Measurements from ENCODE around the gene HOPX.
A peak's percentile ranks its signal among the peaks of the same experiment; 100 is the strongest.
"Not testable (repeated sequence)": the region's sequence is repeated elsewhere in the genome, so short reads cannot be mapped to it uniquely, and the experiment has no call there.

The HOPX gene

DNA sequence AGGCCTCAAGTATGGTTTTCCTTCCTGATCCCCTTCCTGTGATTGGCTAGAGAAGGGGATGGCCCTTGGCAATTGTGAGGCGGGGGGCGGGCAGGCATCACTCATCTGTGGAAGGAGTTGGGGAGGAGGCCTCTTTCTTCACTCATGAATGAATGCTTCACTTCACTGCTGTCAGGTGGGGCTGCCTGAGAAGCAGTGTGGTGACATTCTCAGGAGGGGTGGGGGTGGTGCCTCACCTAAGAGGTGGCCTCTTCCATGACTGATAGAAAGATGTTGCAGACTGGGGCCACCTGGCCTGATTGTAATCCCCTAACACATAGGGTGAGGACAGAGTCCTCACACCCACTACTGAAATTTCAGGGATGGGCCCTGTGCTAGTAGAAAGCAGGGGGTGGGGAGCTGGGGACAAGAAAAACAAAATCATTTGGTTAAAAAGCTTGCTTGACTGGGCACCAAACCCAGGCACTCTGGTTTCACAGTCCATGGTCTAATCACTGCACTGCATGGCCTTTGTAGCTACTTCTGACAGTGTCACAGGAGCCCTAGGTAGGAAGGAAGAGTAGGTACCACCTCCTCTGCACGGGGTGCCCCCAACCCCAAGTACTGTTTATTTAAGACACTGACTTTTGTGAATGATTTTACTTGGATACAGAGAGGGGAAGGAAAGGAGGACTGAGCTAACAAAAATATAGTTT lies 5.6 kb upstream of the HOPX start:
- Histone ChIP-seq H3K27me3 (ENCODE audit: low read depth, low read length) (no peaks in the 10 kb centered on the region), H3K27ac (ENCODE audit: low read length) (no peak overlapping the region), H3K36me3 (ENCODE audit: control insufficient read depth in 1 of 2, insufficient read depth in 2 of 2, low read length in 2 of 2) (no peaks in the 10 kb centered on the region), H3K9me3 (ENCODE audit: control insufficient read depth in 1 of 2, low read length in 2 of 2) (no peaks in the 10 kb centered on the region), H3K4me3 (ENCODE audit: low read depth in 1 of 2, low read length in 2 of 2) (no peak overlapping the region), H3K4me1 (ENCODE audit: control insufficient read depth in 1 of 2, insufficient read depth in 2 of 2, low read length in 2 of 2) (peaks cover 0 to 3% of the 10 kb centered on the region in 2 donors)

DNA sequence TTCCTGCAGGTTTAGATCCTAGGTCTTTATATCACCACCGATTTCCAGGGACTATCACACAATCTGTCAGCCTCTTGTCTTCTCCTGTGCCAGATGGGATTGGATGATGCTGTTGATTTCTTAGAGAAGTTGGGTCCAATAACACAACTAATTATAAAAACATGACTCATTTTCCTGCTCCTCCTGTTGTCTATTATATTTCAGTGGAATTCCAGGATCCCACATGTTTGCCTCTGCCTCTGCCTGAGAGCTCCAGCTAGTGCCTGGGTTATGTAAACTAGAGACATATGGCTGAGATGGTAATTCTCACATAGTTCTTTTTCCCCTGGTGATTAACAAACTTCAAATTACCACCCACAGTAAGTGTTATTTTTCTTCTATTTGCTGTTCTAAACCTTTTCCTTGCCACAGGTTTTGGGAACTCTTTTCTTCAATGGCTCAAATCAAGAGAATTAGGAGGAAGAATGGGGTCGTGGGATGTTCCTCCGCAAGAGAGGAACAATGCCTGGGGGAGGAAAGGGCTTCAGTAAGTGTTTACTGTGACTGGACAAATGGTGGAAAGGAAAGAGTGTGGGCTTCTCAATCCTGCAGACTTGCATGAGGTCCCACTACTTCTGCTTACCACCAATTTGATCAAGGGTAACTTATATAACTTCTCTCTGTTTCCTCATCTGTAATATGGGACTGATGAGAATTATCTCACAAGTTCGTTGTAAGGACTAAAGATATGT lies 3.4 kb upstream of the HOPX start:
- no peaks in the 10 kb centered on the region for H3K36me3 ChIP-seq (ENCODE audit: control insufficient read depth in 1 of 2, insufficient read depth in 2 of 2, low read length in 2 of 2)
- H3K27ac ChIP-seq (ENCODE audit: low read length), result no peak overlapping the region

GRCh38 chr4:56683455-56683854 lies 2.4 kb upstream of the HOPX start:
- H3K27ac ChIP-seq (ENCODE audit: low read length), result no peak overlapping the region

More for the DNA sequence above, 3.4 kb upstream of the HOPX start:
- Histone ChIP-seq H3K27me3 (ENCODE audit: low read depth, low read length) (no peaks in the 10 kb centered on the region), H3K9me3 (ENCODE audit: control insufficient read depth in 1 of 2, low read length in 2 of 2) (no peaks in the 10 kb centered on the region), H3K4me1 (ENCODE audit: control insufficient read depth in 1 of 2, insufficient read depth in 2 of 2, low read length in 2 of 2) (peaks cover 4 to 5% of the 10 kb centered on the region in 2 donors), H3K4me3 (ENCODE audit: low read depth in 1 of 2, low read length in 2 of 2) (no peak overlapping the region)

DNA sequence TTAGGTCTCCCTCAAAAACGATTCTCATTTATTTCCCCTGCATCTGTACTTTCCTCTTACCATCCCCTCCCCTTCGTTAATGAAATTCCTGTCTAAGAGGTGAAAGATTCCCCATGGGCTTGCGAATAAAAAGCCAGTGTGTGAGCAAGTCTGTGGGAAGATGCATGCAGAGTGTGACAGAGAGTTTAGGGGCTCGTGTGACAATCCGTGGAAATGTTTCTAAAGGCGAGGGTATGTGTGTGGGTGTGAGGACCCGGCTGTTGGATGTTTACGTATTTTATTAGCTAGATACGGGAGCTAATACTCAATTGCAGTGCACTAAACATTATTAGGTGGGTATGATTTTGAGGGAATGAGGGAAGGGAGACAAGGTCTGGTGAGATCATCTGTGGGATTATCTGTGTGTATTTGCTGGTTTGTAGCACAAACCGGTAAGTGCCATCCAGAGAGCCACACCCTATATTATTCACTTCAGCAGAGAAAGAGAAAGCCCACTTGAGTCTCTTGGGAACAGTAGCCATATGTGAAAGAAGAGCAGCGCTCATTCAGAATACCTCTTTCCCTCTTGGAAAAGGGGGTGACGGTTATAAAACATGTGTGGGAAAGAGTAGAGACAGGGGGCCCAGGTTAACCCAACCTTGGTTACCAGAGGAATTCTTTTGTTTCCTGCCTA lies 893 bp upstream of the HOPX start:
- H3K4me3 ChIP-seq (ENCODE audit: low read depth in 1 of 2, low read length in 2 of 2), result peak overlapping the region in 1 of 2 donors; percentile 43
- peaks cover 4 to 10% of the 10 kb centered on the region in 2 donors for H3K4me1 ChIP-seq (ENCODE audit: control insufficient read depth in 1 of 2, insufficient read depth in 2 of 2, low read length in 2 of 2)
- no peak overlapping the region for H3K27ac ChIP-seq (ENCODE audit: low read length)

More at GRCh38 chr4:56683455-56683854, 2.4 kb upstream of the HOPX start:
- no peaks in the 10 kb centered on the region for H3K36me3 ChIP-seq (ENCODE audit: control insufficient read depth in 1 of 2, insufficient read depth in 2 of 2, low read length in 2 of 2)
- no peak overlapping the region for H3K4me3 ChIP-seq (ENCODE audit: low read depth in 1 of 2, low read length in 2 of 2)
- H3K4me1 ChIP-seq (ENCODE audit: control insufficient read depth in 1 of 2, insufficient read depth in 2 of 2, low read length in 2 of 2), result peaks cover 4 to 5% of the 10 kb centered on the region in 2 donors
- no peaks in the 10 kb centered on the region for H3K27me3 ChIP-seq (ENCODE audit: low read depth, low read length)
- H3K9me3 ChIP-seq (ENCODE audit: control insufficient read depth in 1 of 2, low read length in 2 of 2), result no peaks in the 10 kb centered on the region

DNA sequence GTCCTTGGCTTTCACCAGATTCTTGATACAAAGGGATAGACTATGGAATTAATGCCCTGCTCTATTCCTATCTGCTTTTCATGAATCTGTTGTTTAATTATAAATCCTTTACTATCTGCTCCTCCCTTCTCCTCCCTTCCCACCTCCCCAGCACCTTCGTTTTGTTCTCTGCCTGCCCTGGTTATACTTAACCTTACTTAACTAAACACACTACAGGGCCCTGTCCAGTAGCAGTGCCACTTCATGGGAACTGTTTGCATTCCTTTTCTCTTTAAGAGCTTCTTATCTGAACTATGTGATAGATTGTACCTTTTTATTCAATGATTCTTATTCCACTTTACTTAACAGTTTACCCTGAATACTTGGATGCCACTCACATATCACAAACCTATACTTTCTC lies 830 bp downstream of the HOPX start:
- Histone ChIP-seq H3K4me1 (ENCODE audit: control insufficient read depth in 1 of 2, insufficient read depth in 2 of 2, low read length in 2 of 2) (peaks cover 4 to 10% of the 10 kb centered on the region in 2 donors), H3K9me3 (ENCODE audit: control insufficient read depth in 1 of 2, low read length in 2 of 2) (no peaks in the 10 kb centered on the region), H3K27ac (ENCODE audit: low read length) (no peak overlapping the region), H3K36me3 (ENCODE audit: control insufficient read depth in 1 of 2, insufficient read depth in 2 of 2, low read length in 2 of 2) (no peaks in the 10 kb centered on the region), H3K4me3 (ENCODE audit: low read depth in 1 of 2, low read length in 2 of 2) (no peak overlapping the region), H3K27me3 (ENCODE audit: low read depth, low read length) (no peaks in the 10 kb centered on the region)

More for the DNA sequence above, 893 bp upstream of the HOPX start:
- no peaks in the 10 kb centered on the region for H3K27me3 ChIP-seq (ENCODE audit: low read depth, low read length)
- no peaks in the 10 kb centered on the region for H3K9me3 ChIP-seq (ENCODE audit: control insufficient read depth in 1 of 2, low read length in 2 of 2)
- no peaks in the 10 kb centered on the region for H3K36me3 ChIP-seq (ENCODE audit: control insufficient read depth in 1 of 2, insufficient read depth in 2 of 2, low read length in 2 of 2)

GRCh38 chr4:56677711-56678110 lies 3.4 kb downstream of the HOPX start:
- Histone ChIP-seq H3K27me3 (ENCODE audit: low read depth, low read length) (no peaks in the 10 kb centered on the region), H3K4me1 (ENCODE audit: control insufficient read depth in 1 of 2, insufficient read depth in 2 of 2, low read length in 2 of 2) (peaks cover 4 to 10% of the 10 kb centered on the region in 2 donors), H3K36me3 (ENCODE audit: control insufficient read depth in 1 of 2, insufficient read depth in 2 of 2, low read length in 2 of 2) (no peaks in the 10 kb centered on the region), H3K27ac (ENCODE audit: low read length) (no peak overlapping the region), H3K4me3 (ENCODE audit: low read depth in 1 of 2, low read length in 2 of 2) (no peak overlapping the region), H3K9me3 (ENCODE audit: control insufficient read depth in 1 of 2, low read length in 2 of 2) (no peaks in the 10 kb centered on the region)

DNA sequence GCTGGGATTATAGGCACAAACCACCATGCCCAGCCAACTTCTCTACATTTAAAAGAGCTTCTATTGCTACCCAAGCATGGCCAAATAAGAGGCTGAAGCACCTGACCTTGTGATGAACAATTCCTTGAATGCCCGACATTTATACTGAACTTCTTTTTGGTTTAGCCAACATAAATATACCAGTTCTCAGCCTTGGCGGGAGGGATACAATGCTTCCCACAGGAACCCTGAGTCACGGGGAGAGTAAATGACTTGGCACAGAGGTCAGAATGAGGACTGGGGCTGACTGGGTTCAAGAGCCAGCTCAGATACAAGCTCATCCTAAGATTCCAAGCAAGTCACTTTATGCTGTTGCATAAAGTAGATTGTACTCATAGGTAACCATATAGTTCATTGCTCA lies 6.1 kb downstream of the HOPX start:
- H3K4me1 ChIP-seq (ENCODE audit: control insufficient read depth in 1 of 2, insufficient read depth in 2 of 2, low read length in 2 of 2), result peaks cover 0 to 5% of the 10 kb centered on the region in 2 donors
- no peaks in the 10 kb centered on the region for H3K9me3 ChIP-seq (ENCODE audit: control insufficient read depth in 1 of 2, low read length in 2 of 2)
- H3K27me3 ChIP-seq (ENCODE audit: low read depth, low read length), result no peaks in the 10 kb centered on the region
- no peak overlapping the region for H3K4me3 ChIP-seq (ENCODE audit: low read depth in 1 of 2, low read length in 2 of 2)
- no peaks in the 10 kb centered on the region for H3K36me3 ChIP-seq (ENCODE audit: control insufficient read depth in 1 of 2, insufficient read depth in 2 of 2, low read length in 2 of 2)
- no peak overlapping the region for H3K27ac ChIP-seq (ENCODE audit: low read length)

DNA sequence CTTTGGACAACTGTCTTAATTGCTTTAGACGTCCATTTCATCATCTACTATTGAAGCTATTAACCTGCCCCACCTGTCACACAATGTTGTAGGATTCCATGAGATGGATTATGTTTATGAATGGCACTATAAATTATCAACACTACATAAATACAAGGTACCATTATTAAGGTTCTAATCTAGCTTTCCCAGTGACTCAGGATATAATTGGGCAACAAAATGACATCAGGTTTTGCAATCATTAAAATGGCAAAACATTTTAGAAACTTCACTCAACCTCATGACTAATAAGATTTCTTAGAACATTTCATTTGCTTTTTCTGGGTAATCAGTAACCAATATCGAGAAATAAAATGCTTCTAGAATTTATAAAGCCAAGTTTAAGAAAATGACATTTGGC lies 9.2 kb downstream of the HOPX start:
- Histone ChIP-seq H3K4me3 (ENCODE audit: low read depth in 1 of 2, low read length in 2 of 2) (no peak overlapping the region), H3K36me3 (ENCODE audit: control insufficient read depth in 1 of 2, insufficient read depth in 2 of 2, low read length in 2 of 2) (no peaks in the 10 kb centered on the region), H3K27ac (ENCODE audit: low read length) (no peak overlapping the region), H3K4me1 (ENCODE audit: control insufficient read depth in 1 of 2, insufficient read depth in 2 of 2, low read length in 2 of 2) (no peaks in the 10 kb centered on the region), H3K9me3 (ENCODE audit: control insufficient read depth in 1 of 2, low read length in 2 of 2) (peaks cover 0 to 5% of the 10 kb centered on the region in 2 donors), H3K27me3 (ENCODE audit: low read depth, low read length) (no peaks in the 10 kb centered on the region)

DNA sequence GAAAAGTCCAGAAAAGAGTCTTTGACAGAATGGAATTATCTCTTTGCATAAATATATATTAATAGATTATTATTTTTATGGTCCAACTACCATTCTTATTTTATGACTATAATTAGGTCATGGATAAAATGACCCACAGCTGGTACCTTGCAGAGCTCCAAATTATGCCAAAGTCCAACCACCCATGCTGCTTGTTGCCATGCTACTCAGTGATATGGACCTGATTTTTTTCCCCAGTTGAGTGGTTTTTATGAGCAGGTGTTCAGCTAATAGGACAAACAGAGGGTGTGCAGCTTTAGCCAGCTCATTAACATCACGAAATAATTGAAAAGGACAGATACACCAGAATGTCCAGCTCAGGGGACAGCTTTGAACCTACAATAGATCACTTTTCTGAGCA lies 9.7 kb downstream of the HOPX start:
- H3K4me3 ChIP-seq (ENCODE audit: low read depth in 1 of 2, low read length in 2 of 2), result no peak overlapping the region

DNA sequence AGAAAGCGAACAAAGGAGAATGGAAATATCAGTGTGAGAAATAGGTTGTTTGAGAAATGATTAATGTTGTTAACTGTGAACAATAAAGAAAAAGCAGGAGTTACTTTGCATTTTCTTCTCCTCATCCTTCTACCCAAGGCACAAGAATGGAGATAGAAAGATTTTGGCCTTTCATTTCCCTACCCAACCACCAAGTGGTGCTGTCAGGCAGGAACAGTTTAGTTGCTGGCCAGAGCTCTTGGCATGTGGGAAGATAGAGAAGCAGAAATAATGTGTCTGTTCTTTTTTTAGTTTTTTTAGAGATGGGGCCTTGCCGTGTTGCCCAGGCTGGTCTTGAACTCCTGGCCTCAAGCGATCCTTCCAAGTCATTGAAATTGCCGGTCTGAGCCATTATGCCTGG lies 12.8 kb downstream of the HOPX start:
- no peak overlapping the region for H3K27ac ChIP-seq (ENCODE audit: low read length)
- H3K9me3 ChIP-seq (ENCODE audit: control insufficient read depth in 1 of 2, low read length in 2 of 2), result peaks cover 0 to 5% of the 10 kb centered on the region in 2 donors
- H3K27me3 ChIP-seq (ENCODE audit: low read depth, low read length), result no peaks in the 10 kb centered on the region
- H3K36me3 ChIP-seq (ENCODE audit: control insufficient read depth in 1 of 2, insufficient read depth in 2 of 2, low read length in 2 of 2), result no peaks in the 10 kb centered on the region
- no peaks in the 10 kb centered on the region for H3K4me1 ChIP-seq (ENCODE audit: control insufficient read depth in 1 of 2, insufficient read depth in 2 of 2, low read length in 2 of 2)
- H3K4me3 ChIP-seq (ENCODE audit: low read depth in 1 of 2, low read length in 2 of 2), result no peak overlapping the region

More for the DNA sequence above, 9.7 kb downstream of the HOPX start:
- no peaks in the 10 kb centered on the region for H3K36me3 ChIP-seq (ENCODE audit: control insufficient read depth in 1 of 2, insufficient read depth in 2 of 2, low read length in 2 of 2)
- H3K27ac ChIP-seq (ENCODE audit: low read length), result no peak overlapping the region
- H3K4me1 ChIP-seq (ENCODE audit: control insufficient read depth in 1 of 2, insufficient read depth in 2 of 2, low read length in 2 of 2), result no peaks in the 10 kb centered on the region
- H3K27me3 ChIP-seq (ENCODE audit: low read depth, low read length), result no peaks in the 10 kb centered on the region
- peaks cover 0 to 5% of the 10 kb centered on the region in 2 donors for H3K9me3 ChIP-seq (ENCODE audit: control insufficient read depth in 1 of 2, low read length in 2 of 2)

- not testable (repeated sequence) for H3K4me3 ChIP-seq (ENCODE audit: low read depth in 1 of 2, low read length in 2 of 2); H3K9me3 ChIP-seq (ENCODE audit: control insufficient read depth in 1 of 2, low read length in 2 of 2); H3K27me3 ChIP-seq (ENCODE audit: low read depth, low read length); H3K36me3 ChIP-seq (ENCODE audit: control insufficient read depth in 1 of 2, insufficient read depth in 2 of 2, low read length in 2 of 2); H3K4me1 ChIP-seq (ENCODE audit: control insufficient read depth in 1 of 2, insufficient read depth in 2 of 2, low read length in 2 of 2); H3K27ac ChIP-seq (ENCODE audit: low read length)
Observed at GRCh38 chr4:56667396-56667795, 13.7 kb downstream of the HOPX start.
